OCI-LY7 (cell line): Measurements from ENCODE around the gene NIT2.

Experiments
- CTCF ChIP-seq: fragments of 200-600 bp; sonication (generic); conservative IDR thresholded peaks from 2 replicates; pipeline ENCODE4 v1.5.1; 2014; ENCODE audit warnings: mild to moderate bottlenecking, antibody characterized with exemption, low read length, moderate library complexity, mixed read lengths
- EZH2phosphoT487 ChIP-seq: fragments of 200-600 bp; sonication (generic); IDR thresholded peaks from 2 replicates; pipeline ENCODE4 v1.6.1; 2018; ENCODE audit warnings: low read depth, borderline replicate concordance, mild to moderate bottlenecking, mixed run types, antibody characterized with exemption, low read length, moderate library complexity, mixed read lengths

- TF ChIP-seq CTCF: no peak
- TF ChIP-seq EZH2phosphoT487: no peak
Observed at GRCh38 chr3:100348727-100349126, 14.2 kb downstream of the NIT2 start.
